NCI-H82 (cell line): Measurements from ENCODE around the gene MAP1LC3C.
A peak's percentile ranks its signal among the peaks of the same experiment; 100 is the strongest.
"Not testable (repeated sequence)": the region's sequence is repeated elsewhere in the genome, so short reads cannot be mapped to it uniquely, and the experiment has no call there.

Experiments used
- DNase-seq: peaks from one replicate; lab custom pipeline; 2025; lab: John Stamatoyannopoulos, UW

Gene MAP1LC3C

GRCh38 chr1:241992734-241993133 lies 6.2 kb downstream of the MAP1LC3C start:
- no peak for DNase-seq

GRCh38 chr1:241990040-241990439 lies 8.9 kb downstream of the MAP1LC3C start:
- DNase-seq, result peak; percentile 51

DNA sequence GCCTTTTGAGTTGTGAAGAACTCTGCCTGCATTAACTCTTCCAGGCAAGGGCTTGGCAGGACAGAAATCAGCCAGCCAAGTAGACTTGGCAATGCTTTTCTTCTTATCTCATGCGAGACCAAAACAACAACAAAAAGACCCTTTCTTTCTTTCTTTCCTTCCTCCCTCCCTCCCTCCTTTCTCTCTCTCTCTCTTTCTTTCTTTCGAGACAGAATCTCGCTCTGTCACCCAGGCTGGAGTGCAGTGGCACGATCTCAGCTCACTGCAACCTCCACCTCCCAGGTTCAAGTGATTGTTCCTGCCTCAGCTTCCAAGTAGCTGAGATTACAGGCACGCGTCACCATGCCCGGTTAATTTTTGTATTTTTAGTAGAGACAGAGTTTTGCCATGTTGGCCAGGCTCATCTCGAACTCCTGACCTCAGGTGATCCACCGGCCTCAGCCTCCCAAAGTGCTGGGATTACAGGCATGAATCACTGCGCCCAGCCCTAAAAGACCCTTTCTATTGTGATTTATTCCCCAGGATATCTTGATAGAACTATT lies 10.4 kb downstream of the MAP1LC3C start:
- not testable (repeated sequence) for DNase-seq

GRCh38 chr1:241985787-241986186 lies 13.1 kb downstream of the MAP1LC3C start:
- DNase-seq, result peak; percentile 74

GRCh38 chr1:241979926-241980325 lies 19.0 kb downstream of the MAP1LC3C start:
- no peak for DNase-seq

- DNase-seq, result no peak
These were observed 19.8 kb downstream of the MAP1LC3C start for GRCh38 chr1:241979071-241979470.

- no peak for DNase-seq
These were observed 22.7 kb downstream of the MAP1LC3C start for GRCh38 chr1:241976229-241976628.

DNA sequence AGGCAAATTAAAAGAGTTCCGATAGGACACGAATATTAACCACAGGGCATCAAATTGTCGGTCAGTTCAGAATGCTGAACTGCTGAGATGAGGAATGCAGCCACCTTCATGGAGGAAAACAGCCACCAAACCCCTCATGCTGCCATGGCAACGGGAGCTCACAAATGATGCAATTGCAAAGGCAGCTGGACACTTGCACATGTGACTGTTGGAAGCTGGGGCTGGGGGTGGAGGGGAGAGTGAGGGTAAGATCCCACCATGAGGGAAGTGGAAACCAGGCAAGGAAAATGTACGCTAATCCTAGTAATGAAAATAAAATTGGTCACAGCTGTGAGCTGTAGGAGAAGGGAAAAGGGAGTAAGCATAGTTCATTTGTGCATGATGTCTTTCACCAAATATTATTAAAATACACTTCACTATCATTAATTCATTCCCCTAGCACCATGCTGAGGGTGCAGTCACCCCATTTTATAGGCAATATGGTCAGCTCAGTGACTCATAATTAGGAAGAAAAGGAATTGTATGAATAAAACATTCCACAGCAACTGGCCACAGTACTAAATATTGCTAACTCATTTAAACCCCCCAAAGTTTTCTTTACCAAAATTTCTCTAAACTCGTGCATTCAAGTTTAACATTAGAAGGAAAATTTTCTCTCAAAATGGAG lies 26.1 kb downstream of the MAP1LC3C start:
- DNase-seq, result peak; percentile 18

- no peak for DNase-seq
These were observed 30.3 kb downstream of the MAP1LC3C start for GRCh38 chr1:241968611-241969010.

- DNase-seq, result no peak
These were observed 34.2 kb downstream of the MAP1LC3C start for GRCh38 chr1:241964550-241965282.

GRCh38 chr1:241963722-241964121 lies 35.2 kb downstream of the MAP1LC3C start:
- no peak for DNase-seq

DNA sequence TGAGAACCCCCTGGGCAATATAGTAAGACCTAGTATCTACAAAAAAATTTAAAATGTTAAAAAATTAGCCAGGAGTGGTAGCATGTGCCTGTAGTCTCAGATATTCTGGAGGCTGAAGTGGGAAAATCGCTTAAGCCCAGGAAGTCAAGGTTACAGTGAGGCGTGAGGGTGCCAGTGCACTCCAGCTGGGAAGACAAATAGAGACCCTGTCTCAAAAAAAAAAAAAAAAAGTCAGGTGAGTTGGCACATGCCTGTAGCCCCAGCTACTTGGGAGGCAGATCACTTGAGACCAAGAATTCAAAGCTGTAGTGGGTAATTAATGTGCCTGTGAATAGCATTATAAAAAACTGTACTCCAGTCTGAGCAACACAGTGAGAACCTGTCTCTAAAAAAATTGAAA lies 36.7 kb downstream of the MAP1LC3C start:
- no peak for DNase-seq

GRCh38 chr1:241957692-241958494 lies 41.0 kb downstream of the MAP1LC3C start, which contains the start of gene BECN2:
BECN2 (plus strand) TSS chr1:241957767; CDS start chr1:241957767, 0 bp downstream.
- peak; percentile 52 for DNase-seq

DNA sequence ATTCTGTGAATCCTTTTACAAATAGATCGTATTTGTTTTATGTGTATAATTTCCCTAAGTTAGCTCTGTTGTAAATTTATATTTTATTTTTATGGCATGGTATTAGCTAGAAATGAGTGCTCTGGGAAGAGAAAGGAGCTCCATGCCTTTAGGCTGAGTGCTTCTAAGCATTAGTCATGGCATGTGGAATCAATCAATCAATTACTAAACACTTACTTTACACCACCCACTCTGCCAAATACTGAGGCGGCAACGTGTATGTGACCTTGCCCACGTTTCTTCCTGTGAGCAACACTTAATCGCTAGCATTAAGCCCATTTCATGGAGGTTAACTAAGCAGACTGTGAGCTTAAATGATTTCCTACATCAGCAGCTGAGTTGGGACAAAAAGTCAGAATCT lies 48.5 kb downstream of the MAP1LC3C start:
- no peak for DNase-seq

- DNase-seq, result no peak
These were observed 51.5 kb downstream of the MAP1LC3C start for GRCh38 chr1:241947354-241947753.
